NCI-H524 treated with DMSO at 0.1 percent for 48 hours (cell line): ENCODE data around the gene LRRC3B.

Experiments used
- DNase-seq: peaks from one replicate; lab custom pipeline; 2025; lab: John Stamatoyannopoulos, UW

Gene LRRC3B

DNA sequence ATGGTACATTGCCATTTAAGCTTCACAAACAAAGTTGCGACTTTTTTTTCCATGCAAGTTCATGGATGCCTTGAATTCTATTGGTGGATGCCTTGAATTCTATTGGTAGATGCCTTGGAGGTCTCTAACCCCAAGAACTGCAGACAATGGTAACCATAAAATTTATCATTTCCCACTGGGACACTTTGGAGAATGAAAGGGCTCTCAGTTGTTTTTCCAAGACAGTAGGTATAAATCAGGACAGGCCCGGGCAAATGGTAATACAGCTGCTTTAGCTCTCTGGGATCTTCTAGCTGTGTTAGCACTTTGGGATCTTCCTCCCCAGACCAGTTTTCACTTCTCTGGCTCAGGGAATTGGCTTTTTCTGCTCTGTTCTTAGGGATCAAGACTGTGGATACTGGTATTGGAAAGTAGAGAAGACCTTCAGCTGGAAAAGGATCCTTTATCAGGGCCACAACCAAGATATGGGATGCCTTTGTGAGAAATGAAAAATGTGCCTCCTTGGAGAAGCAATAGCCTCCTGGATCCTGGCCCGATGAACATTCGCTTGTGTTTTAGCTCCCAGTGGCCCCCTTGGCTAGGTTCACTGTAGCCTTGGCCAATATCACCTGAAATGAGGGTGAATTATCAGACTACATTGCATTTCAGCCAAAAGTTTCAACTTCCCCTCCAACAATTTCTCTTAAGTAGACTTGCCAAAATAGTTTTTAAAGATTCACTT lies 8.3 kb downstream of the LRRC3B start:
- no peak for DNase-seq

DNA sequence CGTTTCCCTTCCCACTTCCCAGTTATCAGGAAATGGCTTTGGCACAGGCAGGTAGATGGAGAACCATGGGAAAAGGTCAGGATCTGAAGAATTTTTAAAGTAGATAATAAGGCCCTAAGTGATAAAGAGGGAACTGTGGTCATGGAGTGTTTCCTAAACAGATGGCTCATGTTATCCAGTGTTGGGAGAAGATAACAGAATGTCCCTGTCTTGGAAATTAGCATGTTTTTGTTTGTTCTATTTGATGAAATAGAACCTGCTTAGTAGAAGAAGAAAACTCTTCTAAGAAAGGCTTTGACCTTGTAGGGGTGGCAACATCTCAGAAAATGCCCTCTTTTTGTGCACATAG lies 8.8 kb downstream of the LRRC3B start:
- DNase-seq = no peak

DNA sequence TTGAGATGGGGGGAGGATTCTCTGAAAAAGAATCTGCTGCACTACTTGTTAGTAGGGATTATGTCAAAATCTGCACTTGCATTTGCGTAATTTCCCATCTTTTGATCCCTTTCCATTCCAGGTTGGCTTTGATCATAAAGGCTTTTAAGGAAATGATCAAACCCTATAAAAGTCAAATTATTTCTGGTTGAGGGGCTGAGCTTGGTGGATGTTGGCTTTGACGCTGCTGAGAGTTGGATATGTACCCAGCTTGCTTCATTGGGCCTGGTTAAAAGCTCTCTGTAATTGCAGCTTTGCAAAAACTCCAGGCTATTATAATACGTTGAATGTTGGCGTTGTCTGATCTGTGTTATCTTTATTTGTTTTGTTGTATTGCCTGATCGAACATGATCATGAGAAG lies 12.0 kb downstream of the LRRC3B start:
- no peak for DNase-seq

DNA sequence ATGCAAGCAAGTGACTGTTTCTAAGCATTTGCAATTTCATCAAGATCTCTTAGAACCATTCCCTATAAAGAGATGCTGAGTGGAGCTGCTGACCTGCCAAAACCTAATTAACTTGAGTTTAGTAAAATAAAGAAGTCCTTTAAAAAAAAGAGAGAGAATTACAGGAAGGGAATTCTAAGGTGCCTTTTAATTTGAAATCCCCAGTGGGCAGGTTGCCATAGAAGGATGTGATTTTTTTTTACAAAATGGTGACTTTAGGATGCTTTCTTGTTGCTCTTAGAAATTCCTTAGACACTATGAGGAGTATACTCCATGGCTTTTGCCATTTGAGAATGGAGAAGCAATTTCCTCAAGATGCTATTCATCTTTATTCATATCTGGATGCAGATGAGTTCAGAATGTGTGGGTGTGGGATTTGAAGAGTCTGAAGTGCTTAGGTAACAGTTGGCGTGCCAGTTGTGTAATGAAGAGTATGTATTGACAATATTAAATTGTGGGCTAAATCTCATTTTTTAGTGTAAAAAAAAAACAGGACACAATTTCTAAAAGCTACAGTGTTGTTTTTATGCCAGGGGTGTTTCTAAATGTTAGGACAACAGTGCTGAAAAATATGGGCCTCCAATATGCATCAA lies 13.6 kb downstream of the LRRC3B start:
- peak; percentile 68 for DNase-seq

DNA sequence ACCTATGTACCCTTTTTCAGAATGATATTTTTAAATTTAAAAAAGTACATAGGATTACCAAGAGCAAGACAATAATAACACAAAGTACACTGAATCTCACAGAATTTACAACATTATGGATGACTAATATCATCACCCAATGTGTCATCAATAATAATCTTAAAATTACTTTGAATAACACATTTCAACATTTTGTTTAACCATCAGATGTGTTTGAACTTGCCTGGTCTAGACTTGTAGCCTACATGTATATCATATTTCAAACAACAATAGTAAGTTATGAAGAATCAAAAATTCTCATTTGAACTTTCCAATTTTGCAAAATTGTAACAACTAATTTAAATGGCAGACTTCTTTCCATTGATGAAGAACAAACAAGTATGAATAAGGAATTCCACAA lies 15.1 kb downstream of the LRRC3B start:
- no peak for DNase-seq

DNA sequence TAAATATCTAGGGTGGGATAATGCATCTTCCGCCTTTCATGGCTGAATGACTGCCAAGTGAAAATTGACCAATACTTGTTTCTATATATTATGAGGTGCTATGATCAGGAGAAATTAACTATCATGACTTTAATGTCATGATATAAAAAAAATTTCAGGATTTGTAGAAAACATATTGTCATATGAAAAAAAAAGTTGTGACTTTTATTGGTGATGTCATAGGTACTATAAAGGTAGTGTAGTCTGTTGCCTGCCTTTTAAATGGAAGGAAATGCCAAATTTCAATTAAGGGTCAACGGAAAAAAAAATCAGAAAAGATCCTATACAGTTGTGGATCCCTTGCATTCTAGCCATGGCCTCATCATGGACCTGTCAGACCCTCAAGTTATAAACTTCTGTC lies 15.5 kb downstream of the LRRC3B start:
- no peak for DNase-seq

DNA sequence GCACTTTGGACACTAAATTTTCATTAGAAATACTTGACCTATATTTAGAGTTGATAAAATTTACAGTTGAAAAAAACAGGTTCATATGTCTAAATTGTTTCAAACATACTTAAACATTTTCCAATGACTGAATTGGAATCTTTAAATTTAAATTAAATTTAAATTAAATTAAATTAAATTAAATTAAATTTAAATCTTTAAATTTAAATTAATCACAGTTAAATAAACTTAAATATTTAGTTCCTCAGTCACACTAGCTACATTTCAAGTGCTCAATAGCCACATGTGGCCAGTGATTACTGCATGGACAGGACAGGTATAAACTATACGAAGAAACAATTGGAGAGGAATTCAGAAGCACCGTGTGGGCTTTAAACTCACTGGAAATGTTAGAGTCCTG lies 16.8 kb downstream of the LRRC3B start:
- no peak for DNase-seq

DNA sequence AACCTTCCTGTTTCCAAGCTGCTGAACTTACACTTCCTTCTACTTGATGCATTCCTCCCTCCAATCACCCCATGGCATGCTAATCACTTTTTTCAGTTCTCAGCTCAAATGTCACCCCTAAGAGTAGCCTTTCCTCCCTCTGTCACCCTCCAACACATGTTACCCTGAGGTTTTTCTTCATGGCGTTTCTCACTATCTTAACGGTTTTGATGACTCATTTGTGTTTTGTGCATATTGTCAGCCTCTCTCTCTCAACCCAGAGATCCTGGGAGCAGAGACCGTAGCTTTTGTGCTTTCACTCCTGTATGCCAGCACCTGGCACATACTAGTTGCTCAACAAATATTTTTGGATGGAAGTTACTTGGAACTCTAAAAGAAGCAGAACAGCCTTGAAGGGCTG lies 24.5 kb downstream of the LRRC3B start:
- DNase-seq = no peak

DNA sequence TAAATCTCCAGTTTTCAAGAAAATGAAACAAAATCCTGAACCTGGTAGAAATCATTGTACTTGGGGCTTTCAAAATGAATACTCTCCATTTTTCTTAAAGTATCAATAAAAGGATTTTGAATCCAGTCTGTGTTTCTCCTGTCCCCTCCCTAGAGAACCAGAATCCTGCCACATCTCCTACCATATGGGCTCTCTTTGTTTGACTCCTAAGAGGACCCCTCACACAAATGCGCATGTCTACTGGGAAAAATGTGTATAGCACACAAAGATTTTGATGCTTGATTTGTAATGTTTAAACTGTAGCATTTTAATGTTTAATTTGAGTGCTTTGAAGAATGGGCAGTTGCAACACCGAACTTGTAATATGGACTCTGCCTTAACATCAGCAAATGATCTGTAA lies 25.9 kb downstream of the LRRC3B start:
- peak; percentile 8 for DNase-seq

DNA sequence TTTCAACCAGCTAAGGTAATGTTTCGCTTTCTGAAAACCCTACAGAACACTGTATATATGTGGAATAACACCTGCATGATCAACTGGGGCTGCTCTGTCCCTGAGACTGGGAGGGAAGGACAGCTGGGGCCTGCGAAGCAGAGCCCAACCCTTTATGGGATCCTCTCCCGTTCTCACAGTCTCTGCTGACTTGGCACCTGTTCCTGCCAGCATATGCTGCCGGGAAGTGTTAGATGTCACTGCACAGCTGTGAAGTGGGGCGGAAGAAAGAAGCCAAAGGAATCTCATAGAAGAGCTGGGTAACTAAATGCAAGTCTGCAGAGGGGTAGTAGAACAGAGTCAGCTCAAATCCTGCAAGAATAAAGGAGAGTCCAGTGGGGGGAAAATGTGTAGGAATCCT lies 29.6 kb downstream of the LRRC3B start:
- peak; percentile 73 for DNase-seq

DNA sequence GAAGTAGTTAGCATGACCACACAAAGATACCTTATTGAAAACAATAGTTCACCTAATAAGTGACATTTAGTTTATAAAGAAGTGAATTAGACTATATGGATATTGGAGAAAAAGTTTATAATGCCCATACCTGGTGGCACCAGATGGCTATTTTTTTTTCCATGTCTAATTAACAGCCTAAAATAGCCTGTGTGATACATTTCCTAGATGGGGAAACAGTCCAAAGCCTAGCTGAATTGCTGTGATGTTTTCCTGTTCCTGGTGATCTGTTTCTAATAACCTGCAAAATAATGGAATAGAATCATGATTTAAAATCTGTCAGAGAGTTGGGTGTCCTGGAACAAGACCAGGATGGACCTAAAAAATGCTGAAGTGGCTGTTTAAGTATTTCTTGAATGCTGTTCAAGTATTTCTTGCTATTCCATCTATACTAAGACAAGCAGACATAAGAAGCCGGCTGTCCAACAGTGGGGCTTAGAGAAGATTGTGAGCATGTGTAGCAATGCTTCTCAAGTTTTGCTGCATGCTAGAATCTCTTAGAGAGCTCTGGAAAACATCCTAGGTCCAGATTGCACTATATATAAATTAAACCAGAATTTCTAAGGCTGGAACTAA lies 31.3 kb downstream of the LRRC3B start:
- DNase-seq = no peak

DNA sequence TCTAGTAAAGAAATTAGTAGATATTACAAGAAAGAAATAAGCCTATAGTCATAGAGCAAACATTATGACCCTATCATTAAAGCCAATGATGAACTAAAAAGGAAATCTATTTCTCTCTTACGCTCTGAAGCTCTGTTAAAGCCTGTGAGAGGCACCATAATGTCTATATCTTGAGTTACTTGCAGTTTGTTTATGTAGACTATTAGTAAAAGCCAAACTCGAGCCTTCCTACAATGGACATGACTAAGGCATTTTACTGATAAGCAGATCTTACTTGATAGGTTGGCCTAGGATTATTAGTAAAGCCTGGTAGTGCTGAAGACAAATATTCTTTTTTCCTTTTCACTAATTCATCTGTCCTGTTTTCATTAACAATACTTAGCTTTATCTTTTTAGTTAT lies 32.7 kb downstream of the LRRC3B start:
- no peak for DNase-seq

DNA sequence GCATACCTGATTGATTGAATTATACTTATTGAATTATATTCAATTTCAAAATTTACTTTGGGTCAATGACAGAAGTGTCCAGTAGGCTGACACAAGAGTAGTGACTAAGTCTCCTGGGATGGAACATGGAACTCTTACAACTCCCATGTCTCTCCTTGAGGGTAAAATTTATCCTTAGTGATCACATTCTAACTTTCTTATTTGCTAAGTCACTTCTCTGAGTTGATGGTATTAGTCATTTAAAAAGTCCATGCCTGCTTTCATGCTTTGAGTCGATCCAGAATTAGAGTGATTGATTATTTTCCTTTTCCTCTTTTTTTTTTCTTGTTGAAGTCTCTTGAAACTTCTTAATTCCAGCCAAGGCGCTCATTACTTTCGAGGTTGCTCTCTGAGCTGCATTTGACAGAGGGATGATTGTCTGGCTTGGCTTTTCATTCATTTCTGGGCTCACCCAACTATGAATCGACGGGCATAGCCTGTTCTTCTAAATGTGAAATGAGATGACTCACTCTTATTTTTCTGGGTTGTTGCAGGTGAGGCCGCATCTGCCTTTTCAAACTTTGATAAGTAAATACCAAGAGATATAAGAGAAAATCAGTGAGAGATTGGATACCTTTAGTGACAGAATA lies 34.9 kb downstream of the LRRC3B start:
- DNase-seq = no peak

DNA sequence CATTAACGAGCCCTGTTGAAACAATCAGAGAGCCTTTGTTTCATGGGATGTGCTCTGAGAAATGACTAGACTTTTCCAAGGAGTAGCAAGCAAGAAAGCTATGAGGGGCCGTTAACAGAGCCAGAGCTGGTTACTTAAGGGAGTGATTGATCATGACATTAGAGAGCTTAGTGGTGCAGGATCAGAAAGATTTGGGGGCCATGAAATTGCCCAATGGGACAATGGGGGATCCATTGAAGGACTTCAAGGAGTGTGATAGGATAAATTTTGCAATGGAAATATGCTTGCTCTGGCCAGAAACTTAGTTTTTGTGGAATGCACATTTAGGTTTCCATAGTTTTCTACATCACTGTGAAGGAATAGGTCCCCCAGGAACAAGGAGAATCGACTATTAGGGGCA lies 45.6 kb downstream of the LRRC3B start:
- no peak for DNase-seq

DNA sequence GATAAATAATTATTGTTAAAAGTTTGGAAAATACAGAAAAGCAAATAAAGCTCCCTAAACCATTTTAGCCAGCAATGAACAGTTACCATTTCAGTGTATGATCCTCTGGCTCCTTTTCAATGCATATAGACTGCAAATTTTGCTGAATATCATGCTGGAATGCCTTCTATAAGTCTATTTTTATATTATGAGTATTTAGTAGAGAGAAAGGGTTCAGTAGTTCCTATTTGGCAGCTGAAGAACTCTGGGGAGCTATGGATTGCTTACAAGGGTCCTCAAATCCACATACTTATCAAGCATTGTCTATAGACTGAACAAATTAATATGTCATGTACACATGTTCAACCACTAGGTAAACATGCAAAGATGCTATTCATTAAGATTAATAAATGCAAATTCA lies 46.1 kb downstream of the LRRC3B start:
- no peak for DNase-seq

DNA sequence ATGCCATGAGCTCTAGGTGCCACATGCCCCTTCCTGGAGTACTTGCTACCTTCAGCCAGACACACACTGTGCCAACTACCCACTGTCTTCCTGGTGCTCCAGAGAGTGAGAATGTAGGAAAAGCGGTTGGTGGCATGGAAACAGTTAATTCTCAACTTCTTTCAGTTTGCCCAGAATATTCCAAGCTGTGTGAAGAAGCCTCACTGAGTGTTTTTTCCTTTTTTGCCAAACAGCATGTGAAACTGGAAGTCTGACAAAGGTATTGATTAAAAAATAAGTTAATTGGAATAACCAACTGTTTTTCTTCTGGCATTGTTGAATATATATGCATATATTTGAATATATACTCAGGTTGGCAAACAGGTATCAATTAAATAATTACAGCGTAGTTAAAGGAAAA lies 52.8 kb downstream of the LRRC3B start:
- DNase-seq = no peak

DNA sequence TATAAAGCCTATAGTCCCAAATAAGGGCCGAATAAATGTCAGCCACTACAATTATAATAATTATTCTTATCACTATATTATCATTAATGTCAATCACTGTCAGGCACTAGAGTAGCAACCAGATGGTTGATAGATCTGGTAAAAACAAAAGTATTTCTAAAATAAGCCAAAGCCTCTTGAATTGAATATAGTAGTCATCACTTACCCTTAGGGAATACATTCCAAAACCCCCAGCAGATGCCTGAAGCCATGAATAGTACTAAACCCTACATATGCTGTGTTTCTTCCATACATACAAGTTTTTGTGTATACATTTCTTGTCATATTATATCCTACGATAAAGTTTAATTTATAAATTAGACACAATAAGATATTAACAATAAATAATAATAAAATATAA lies 59.1 kb downstream of the LRRC3B start:
- peak; percentile 2 for DNase-seq

DNA sequence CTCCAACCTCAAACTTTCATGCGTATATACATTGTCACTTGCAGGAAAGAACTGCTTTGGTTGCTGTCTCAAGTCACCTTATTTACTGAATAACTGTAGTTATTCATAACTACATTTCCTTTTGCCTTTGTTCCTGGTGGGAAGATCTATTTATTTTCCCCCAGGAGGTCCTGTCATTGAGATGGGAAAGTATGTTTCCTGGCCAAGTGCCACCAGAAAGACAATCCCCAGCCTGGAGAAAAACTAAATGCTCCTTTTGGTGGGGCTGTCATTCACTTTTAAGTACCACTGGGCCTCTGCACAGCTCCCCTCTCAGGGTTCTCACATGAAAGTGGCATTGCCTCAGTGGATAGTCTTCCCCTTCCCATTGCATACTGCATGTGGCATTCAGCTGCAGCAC lies 59.8 kb downstream of the LRRC3B start:
- DNase-seq = no peak

DNA sequence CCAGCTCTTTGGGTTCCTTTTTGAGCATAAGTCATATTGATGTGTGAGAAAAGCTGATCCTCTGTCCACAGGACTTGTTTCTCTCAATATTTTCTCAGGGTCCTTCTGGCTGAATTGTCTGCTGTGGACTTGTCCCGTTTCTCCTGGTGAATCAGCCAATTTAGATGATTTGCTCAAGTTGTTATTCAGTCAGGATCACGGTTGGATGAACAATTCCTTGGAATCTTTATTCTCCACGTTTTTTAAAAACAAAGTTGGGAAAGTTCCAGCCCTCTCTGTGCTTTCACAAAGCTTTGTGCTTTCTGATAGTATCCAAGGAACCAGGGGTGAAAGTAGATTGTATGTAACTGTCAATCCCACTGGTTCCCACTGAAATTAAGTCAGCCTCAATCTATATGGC lies 61.3 kb downstream of the LRRC3B start:
- no peak for DNase-seq

DNA sequence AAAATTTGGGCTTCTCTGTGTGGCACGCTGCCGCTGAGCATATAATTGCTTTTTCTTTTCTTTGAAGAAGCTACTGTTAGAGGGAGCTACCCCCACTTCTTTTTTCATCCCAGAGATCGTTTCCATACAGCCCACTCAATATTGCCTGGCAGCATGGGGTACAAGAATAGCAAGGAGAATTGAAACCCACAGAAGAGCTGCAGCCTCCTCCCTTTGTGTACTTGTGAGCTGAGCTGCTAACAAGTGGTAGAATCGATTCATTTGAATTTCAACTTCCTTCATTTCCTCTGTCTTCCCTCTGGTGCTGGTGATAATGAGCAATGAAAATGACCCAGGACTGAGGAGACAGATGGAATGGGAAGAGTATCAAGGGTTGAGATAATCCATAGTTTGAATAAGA lies 64.9 kb downstream of the LRRC3B start:
- DNase-seq = peak; percentile 9

DNA sequence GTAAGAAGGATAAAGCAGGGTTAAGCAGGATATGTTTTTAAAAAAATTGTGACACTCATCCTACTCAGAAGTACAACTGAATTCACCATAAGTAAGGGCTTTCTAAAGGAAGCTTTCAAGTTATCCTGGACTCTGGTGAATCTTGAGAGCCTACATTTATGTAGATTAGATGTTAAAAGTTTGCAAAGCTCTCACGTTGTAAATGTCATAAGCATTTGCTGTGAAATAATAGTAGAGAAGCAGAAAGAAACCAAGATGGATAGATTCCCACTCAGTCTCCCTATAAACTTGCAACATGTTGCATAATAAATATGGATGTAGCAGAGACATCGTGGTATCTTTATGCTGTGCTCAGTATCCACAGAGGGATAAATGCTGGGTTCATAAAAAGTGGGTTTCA lies 77.0 kb downstream of the LRRC3B start:
- no peak for DNase-seq

DNA sequence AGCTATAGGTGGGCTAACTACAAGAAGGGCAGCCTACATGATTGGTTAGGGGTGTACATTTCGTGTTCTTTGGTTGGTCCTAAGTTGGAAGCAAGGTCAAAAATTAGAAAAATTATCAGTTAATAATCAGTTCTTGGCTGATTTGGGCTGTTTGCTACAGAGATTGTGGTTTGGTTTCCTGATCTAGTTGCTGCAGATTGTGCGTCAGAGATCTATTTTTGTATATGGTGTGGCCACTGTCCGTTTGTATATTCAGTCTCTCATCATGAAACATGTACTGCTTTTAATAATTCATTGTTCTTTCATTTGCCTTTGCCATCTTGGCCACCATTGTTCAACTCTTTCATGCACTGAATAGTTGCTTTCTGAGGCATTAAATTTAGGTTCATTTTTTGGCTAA lies 80.9 kb downstream of the LRRC3B start:
- DNase-seq = no peak

DNA sequence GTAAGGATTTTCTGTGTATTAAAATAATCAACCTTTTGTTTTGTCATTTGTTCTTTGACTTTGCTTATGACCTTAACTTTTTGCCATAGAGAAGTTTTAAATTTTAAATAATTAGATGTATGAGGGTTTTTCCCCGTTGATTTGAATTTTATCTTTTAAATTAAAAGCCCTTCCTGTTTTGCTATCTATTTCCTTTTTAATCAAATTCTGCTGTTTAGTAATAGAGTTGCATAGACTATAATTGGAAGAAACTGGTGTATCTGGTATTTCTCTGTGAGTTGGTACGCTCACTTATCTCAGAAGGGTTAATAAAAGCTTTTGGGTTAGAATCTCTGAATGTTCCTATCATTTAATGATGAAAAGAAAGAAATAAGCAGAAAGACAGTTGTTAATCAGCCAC lies 82.2 kb downstream of the LRRC3B start:
- DNase-seq = no peak
